Right forelimb (tissue), 1 donor: ENCODE results near the gene MAGI1.

Source experiments
- DNase-seq: peaks from one replicate; pipeline ENCODE4 v3.0.0-alpha.2; 2018

MAGI1 gene

GRCh38 chr3:65500398-65501306, 538.1 kb downstream of the MAGI1 start:
- DNase-seq, result no peak

GRCh38 chr3:65497846-65498245, 540.9 kb downstream of the MAGI1 start:
- no peak for DNase-seq

GRCh38 chr3:65497236-65497635, 541.5 kb downstream of the MAGI1 start:
- DNase-seq, result no peak

GRCh38 chr3:65493938-65494337, 544.8 kb downstream of the MAGI1 start:
- no peak for DNase-seq

GRCh38 chr3:65493371-65493882, 545.3 kb downstream of the MAGI1 start:
- no peak for DNase-seq

- no peak for DNase-seq
Measured at GRCh38 chr3:65492249-65492648, 546.5 kb downstream of the MAGI1 start.

- DNase-seq, result no peak
Measured at GRCh38 chr3:65490114-65490513, 548.6 kb downstream of the MAGI1 start.

GRCh38 chr3:65489253-65489652, 549.5 kb downstream of the MAGI1 start:
- DNase-seq, result no peak

- DNase-seq, result no peak
Measured at GRCh38 chr3:65485826-65486469, 552.8 kb downstream of the MAGI1 start.

- DNase-seq, result no peak
Measured at GRCh38 chr3:65484964-65485363, 553.8 kb downstream of the MAGI1 start.

- DNase-seq, result peak; percentile 60
Measured at GRCh38 chr3:65483480-65483879, 555.2 kb downstream of the MAGI1 start.

GRCh38 chr3:65483011-65483410, 555.7 kb downstream of the MAGI1 start:
- DNase-seq, result no peak

- DNase-seq, result no peak
Measured at GRCh38 chr3:65481085-65481484, 557.6 kb downstream of the MAGI1 start.

GRCh38 chr3:65479990-65480389, 558.7 kb downstream of the MAGI1 start:
- DNase-seq, result no peak

- DNase-seq, result no peak
Measured at GRCh38 chr3:65478551-65479500, 559.9 kb downstream of the MAGI1 start.

- DNase-seq, result no peak
Measured at GRCh38 chr3:65473736-65474135, 565.0 kb downstream of the MAGI1 start.

- DNase-seq, result no peak
Measured at GRCh38 chr3:65472501-65472900, 566.2 kb downstream of the MAGI1 start.

- no peak for DNase-seq
Measured at GRCh38 chr3:65466300-65466988, 572.3 kb downstream of the MAGI1 start.

- DNase-seq, result no peak
Measured at GRCh38 chr3:65449841-65450428, 588.8 kb downstream of the MAGI1 start.

- DNase-seq, result no peak
Measured at GRCh38 chr3:65448120-65448519, 590.6 kb downstream of the MAGI1 start.

GRCh38 chr3:65445573-65446169, 593.0 kb downstream of the MAGI1 start:
- DNase-seq, result no peak
